WTC11 (cell line): Measurements from ENCODE around the gene TTC39A. TPM values are rescaled to one million over a fixed set of nuclear protein-coding genes. Genes with fewer than 3 reads are reported as not detected.

ENCODE experiments used
- ATAC-seq: fragments of 200-7000 bp; cut with Tn5 transposase; 2 replicates; pipeline ENCODE4 v1.10.0; 2021; ENCODE audit warnings: mild to moderate bottlenecking, moderate library complexity
- CTCF ChIA-PET: fragments of 300-600 bp; sonication (Branson Sonifier 250); formaldehyde crosslinking; loops from one replicate; lab custom pipeline; 2021; ENCODE audit warnings: antibody characterized with exemption; lab: Charles Lee
- POLR2A ChIA-PET: fragments of 350-600 bp; sonication (Branson Sonifier 250); formaldehyde crosslinking; loops from one replicate; lab custom pipeline; 2021; ENCODE audit warnings: antibody characterized with exemption; lab: Charles Lee
- DNase-seq: peaks from one replicate; pipeline ENCODE4 v3.0.0; 2021; ENCODE audit warnings: low spot score
- H3K27ac Mint-ChIP-seq: 2 replicates; pipeline ENCODE4 v1.8.0; 2021; ENCODE audit warnings: mixed read lengths
- H3K27me3 Mint-ChIP-seq: 2 replicates; pipeline ENCODE4 v1.8.0; 2021; ENCODE audit warnings: low read depth, mild to moderate bottlenecking, moderate library complexity, mixed read lengths
- H3K36me3 Mint-ChIP-seq: 2 replicates; pipeline ENCODE4 v1.8.0; 2021; ENCODE audit warnings: mixed read lengths
- H3K4me1 Mint-ChIP-seq: 2 replicates; pipeline ENCODE4 v1.8.0; 2022; ENCODE audit warnings: mixed read lengths
- H3K4me3 Mint-ChIP-seq: 2 replicates; pipeline ENCODE4 v1.8.0; 2021; ENCODE audit warnings: mild to moderate bottlenecking, moderate library complexity, mixed read lengths
- H3K9me3 Mint-ChIP-seq: 2 replicates; pipeline ENCODE4 v1.8.0; 2021; ENCODE audit warnings: mixed read lengths
- CBFB ChIP-seq: sonication (generic); formaldehyde crosslinking; IDR thresholded peaks from 2 replicates; pipeline ENCODE4 v1.8.1; 2022; ENCODE audit warnings: mild to moderate bottlenecking, low read depth, missing genetic modification reagents
- EMX1 ChIP-seq: fragments of 250-450 bp; sonication (Bioruptor Pico); IDR thresholded peaks from 2 replicates; pipeline ENCODE4 v1.8.0; 2021; ENCODE audit warnings: mild to moderate bottlenecking
- FOXK1 ChIP-seq: sonication (generic); formaldehyde crosslinking; IDR thresholded peaks from 2 replicates; pipeline ENCODE4 v1.8.0; 2022; ENCODE audit warnings: mild to moderate bottlenecking, moderate library complexity, missing genetic modification reagents
- GABPB1 ChIP-seq: sonication (generic); formaldehyde crosslinking; IDR thresholded peaks from 2 replicates; pipeline ENCODE4 v1.8.1; 2023; ENCODE audit warnings: mild to moderate bottlenecking, missing genetic modification reagents
- HMGA2 ChIP-seq: fragments of 250-450 bp; sonication (Bioruptor Pico); IDR thresholded peaks from 2 replicates; pipeline ENCODE4 v1.4.0; 2021; ENCODE audit warnings: mild to moderate bottlenecking, moderate library complexity
- JAZF1 ChIP-seq: fragments of 250-450 bp; sonication (Bioruptor Pico); IDR thresholded peaks from 2 replicates; pipeline ENCODE4 v1.9.0; 2021; ENCODE audit warnings: moderate library complexity, mild to moderate bottlenecking, inconsistent platforms
- MXD4 ChIP-seq: fragments of 250-450 bp; sonication (Bioruptor Pico); IDR thresholded peaks from 2 replicates; pipeline ENCODE4 v1.8.0; 2021; ENCODE audit warnings: mild to moderate bottlenecking, moderate library complexity, borderline replicate concordance
- NFATC4 ChIP-seq: fragments of 250-450 bp; sonication (Bioruptor Pico); IDR thresholded peaks from 2 replicates; pipeline ENCODE4 v1.9.0; 2021; ENCODE audit warnings: mild to moderate bottlenecking
- NFYB ChIP-seq: sonication (generic); formaldehyde crosslinking; conservative IDR thresholded peaks from 2 replicates; pipeline ENCODE4 v1.8.0; 2022; ENCODE audit warnings: low read depth, missing genetic modification reagents
- NR2C2 ChIP-seq: sonication (generic); formaldehyde crosslinking; IDR thresholded peaks from 2 replicates; pipeline ENCODE4 v1.8.0; 2022; ENCODE audit warnings: mild to moderate bottlenecking, missing genetic modification reagents
- SMAD4 ChIP-seq: sonication (generic); formaldehyde crosslinking; IDR thresholded peaks from 2 replicates; pipeline ENCODE4 v1.8.0; 2022; ENCODE audit warnings: mild to moderate bottlenecking, missing genetic modification reagents
- TEAD1 ChIP-seq: sonication (generic); formaldehyde crosslinking; IDR thresholded peaks from 2 replicates; pipeline ENCODE4 v1.8.0; 2022; ENCODE audit warnings: mild to moderate bottlenecking, missing genetic modification reagents
- ZBTB21 ChIP-seq: sonication (generic); formaldehyde crosslinking; IDR thresholded peaks from 2 replicates; pipeline ENCODE4 v1.8.1; 2023; ENCODE audit warnings: mild to moderate bottlenecking, missing genetic modification reagents, borderline replicate concordance
- ZNF138 ChIP-seq: sonication (generic); formaldehyde crosslinking; conservative IDR thresholded peaks from 2 replicates; pipeline ENCODE4 v1.8.1; 2022; ENCODE audit warnings: mild to moderate bottlenecking, moderate library complexity, missing genetic modification reagents
- ZNF416 ChIP-seq: fragments of 250-450 bp; sonication (Bioruptor Pico); IDR thresholded peaks from 2 replicates; pipeline ENCODE4 v1.9.0; 2021; ENCODE audit warnings: mild to moderate bottlenecking, inconsistent platforms
- ZNF423 ChIP-seq: fragments of 250-450 bp; sonication (Bioruptor Pico); IDR thresholded peaks from 2 replicates; pipeline ENCODE4 v2.1.2; 2022; ENCODE audit warnings: mild to moderate bottlenecking, moderate library complexity
- ZNF671 ChIP-seq: fragments of 250-450 bp; sonication (Bioruptor Pico); IDR thresholded peaks from 2 replicates; pipeline ENCODE4 v1.8.0; 2021; ENCODE audit warnings: mild to moderate bottlenecking
- total RNA-seq: library from RNA; stranded (reverse); gene quantifications from 3 replicates; pipeline ENCODE4 v1.2.3, GENCODE V29; 2021
- TF ChIP-seq, protein P1 (sequence below): sonication (generic); formaldehyde crosslinking; IDR thresholded peaks from 2 replicates; pipeline ENCODE4 v1.8.1; 2023; ENCODE audit warnings: mild to moderate bottlenecking, moderate library complexity, missing genetic modification reagents
- TF ChIP-seq, protein P2 (sequence below): sonication (generic); formaldehyde crosslinking; IDR thresholded peaks from 2 replicates; pipeline ENCODE4 v1.8.0; 2022; ENCODE audit warnings: mild to moderate bottlenecking, missing genetic modification reagents
- TF ChIP-seq, protein P3 (sequence below): fragments of 250-450 bp; sonication (Bioruptor Pico); IDR thresholded peaks from 2 replicates; pipeline ENCODE4 v1.8.0; 2021; ENCODE audit warnings: mild to moderate bottlenecking
- TF ChIP-seq, protein P4 (sequence below): sonication (generic); formaldehyde crosslinking; IDR thresholded peaks from 2 replicates; pipeline ENCODE4 v1.8.1; 2022; ENCODE audit warnings: mild to moderate bottlenecking, missing genetic modification reagents, moderate library complexity, borderline replicate concordance
- TF ChIP-seq, protein P5 (sequence below): sonication (generic); formaldehyde crosslinking; IDR thresholded peaks from 2 replicates; pipeline ENCODE4 v1.8.0; 2022; ENCODE audit warnings: mild to moderate bottlenecking, missing genetic modification reagents

The TTC39A gene
- total RNA-seq, 1 experiment from 2014 or later: 3.4 TPM

DNA sequence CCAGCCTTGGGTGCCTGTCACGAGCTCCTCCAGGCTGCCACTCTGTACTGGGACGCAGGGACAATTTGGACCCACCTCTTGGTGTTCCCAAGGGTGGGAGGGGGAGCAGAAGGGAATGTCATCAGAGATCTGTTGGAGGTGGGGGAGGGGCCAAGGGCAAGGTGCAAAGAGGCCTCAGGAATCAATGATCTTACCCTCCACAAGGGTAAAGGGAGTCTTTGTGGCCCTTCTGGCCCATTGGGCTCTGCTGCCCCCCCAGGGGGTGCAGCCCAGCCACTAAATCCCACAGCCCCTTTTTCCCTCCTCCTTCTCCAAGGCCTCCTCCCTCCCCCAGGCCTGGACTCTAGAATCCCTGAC is 8.5 kb downstream of the TTC39A start:
- POLR2A ChIA-PET: no interaction called here
- Mint-ChIP-seq H3K27me3 (no peaks in the 10 kb centered on the region; the same call in none of the 2 replicates), H3K27ac (no peak overlapping the region), H3K4me1 (peaks cover 6% of the 10 kb centered on the region; the same call in 1 of the 2 replicates), H3K36me3 (no peaks in the 10 kb centered on the region), H3K9me3 (no peaks in the 10 kb centered on the region), H3K4me3 (no peak overlapping the region)
- ATAC-seq (no peak), DNase-seq (no peak)
- CTCF ChIA-PET: no interaction called here
- TF ChIP-seq MXD4 (no peak), GABPB1 (CRISPR knock-in tag) (no peak), NR2C2 (no peak), TEAD1 (CRISPR knock-in tag) (no peak), FOXK1 (CRISPR knock-in tag) (no peak), JAZF1 (CRISPR knock-in tag) (no peak), ZNF138 (CRISPR knock-in tag) (no peak), CBFB (CRISPR knock-in tag) (no peak), NFYB (CRISPR knock-in tag) (no peak), HMGA2 (no peak), NFATC4 (CRISPR knock-in tag) (no peak), ZNF423 (CRISPR knock-in tag) (no peak)
- TF ChIP-seq, protein P1, sequence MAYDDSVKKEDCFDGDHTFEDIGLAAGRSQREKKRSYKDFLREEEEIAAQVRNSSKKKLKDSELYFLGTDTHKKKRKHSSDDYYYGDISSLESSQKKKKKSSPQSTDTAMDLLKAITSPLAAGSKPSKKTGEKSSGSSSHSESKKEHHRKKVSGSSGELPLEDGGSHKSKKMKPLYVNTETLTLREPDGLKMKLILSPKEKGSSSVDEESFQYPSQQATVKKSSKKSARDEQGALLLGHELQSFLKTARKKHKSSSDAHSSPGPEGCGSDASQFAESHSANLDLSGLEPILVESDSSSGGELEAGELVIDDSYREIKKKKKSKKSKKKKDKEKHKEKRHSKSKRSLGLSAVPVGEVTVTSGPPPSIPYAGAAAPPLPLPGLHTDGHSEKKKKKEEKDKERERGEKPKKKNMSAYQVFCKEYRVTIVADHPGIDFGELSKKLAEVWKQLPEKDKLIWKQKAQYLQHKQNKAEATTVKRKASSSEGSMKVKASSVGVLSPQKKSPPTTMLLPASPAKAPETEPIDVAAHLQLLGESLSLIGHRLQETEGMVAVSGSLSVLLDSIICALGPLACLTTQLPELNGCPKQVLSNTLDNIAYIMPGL (CRISPR knock-in tag): no peak
- TF ChIP-seq, protein P2, sequence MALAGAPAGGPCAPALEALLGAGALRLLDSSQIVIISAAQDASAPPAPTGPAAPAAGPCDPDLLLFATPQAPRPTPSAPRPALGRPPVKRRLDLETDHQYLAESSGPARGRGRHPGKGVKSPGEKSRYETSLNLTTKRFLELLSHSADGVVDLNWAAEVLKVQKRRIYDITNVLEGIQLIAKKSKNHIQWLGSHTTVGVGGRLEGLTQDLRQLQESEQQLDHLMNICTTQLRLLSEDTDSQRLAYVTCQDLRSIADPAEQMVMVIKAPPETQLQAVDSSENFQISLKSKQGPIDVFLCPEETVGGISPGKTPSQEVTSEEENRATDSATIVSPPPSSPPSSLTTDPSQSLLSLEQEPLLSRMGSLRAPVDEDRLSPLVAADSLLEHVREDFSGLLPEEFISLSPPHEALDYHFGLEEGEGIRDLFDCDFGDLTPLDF (CRISPR knock-in tag): no peak
- TF ChIP-seq, protein P3, sequence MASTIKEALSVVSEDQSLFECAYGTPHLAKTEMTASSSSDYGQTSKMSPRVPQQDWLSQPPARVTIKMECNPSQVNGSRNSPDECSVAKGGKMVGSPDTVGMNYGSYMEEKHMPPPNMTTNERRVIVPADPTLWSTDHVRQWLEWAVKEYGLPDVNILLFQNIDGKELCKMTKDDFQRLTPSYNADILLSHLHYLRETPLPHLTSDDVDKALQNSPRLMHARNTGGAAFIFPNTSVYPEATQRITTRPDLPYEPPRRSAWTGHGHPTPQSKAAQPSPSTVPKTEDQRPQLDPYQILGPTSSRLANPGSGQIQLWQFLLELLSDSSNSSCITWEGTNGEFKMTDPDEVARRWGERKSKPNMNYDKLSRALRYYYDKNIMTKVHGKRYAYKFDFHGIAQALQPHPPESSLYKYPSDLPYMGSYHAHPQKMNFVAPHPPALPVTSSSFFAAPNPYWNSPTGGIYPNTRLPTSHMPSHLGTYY: no peak
- TF ChIP-seq, protein P4, sequence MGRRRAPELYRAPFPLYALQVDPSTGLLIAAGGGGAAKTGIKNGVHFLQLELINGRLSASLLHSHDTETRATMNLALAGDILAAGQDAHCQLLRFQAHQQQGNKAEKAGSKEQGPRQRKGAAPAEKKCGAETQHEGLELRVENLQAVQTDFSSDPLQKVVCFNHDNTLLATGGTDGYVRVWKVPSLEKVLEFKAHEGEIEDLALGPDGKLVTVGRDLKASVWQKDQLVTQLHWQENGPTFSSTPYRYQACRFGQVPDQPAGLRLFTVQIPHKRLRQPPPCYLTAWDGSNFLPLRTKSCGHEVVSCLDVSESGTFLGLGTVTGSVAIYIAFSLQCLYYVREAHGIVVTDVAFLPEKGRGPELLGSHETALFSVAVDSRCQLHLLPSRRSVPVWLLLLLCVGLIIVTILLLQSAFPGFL (CRISPR knock-in tag): no peak

DNA sequence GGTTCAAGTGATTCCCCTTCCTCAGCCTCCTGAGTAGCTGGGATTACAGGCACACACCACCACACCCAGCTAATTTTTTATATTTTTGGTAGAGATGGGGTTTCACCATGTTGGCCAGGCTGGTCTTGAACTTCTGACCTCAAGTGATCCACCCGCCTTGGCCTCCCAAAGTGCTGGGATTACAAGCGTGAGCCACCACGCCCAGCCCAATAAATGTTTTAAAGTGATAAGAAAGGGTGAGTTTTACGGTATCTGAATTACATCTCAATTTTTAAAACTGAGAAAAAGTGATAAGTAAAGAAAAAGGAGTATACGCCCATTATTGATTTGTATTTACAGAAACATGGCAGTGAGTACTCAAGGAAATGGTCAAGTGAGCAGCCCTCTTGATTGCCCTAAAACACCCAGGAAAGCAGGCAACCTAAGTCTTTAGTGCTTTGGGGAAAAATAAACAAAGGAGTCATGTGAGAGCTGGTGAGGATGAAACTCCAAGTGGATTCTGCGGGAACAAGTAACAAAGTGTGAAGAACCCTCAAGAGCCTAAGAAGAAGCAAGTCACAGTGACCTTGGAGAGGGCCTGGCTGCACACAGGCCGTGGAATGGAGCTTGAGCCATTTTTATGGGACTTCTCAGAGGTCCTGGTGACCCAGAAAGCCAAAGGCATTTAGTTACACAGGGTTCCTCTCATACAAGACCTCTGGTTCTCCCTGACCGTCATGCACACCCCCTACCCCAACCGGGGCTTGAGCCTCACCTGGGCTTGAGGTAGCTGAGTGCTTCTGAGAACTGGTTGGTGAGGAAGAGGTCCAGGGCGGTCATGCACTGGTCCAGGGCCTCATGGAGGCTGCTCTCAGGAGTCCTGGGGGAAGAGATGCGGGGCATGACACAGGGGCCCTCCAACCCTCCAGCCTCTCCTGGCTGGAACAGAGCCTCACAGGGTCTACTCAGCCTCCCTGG is 9.1 kb downstream of the TTC39A start:
- H3K9me3 Mint-ChIP-seq: no peaks in the 10 kb centered on the region
- ChIA-PET CTCF (no interaction called here), POLR2A (no interaction called here)
- H3K27ac Mint-ChIP-seq: no peak overlapping the region
- ATAC-seq (no peak), DNase-seq (no peak)
- H3K36me3 Mint-ChIP-seq: no peaks in the 10 kb centered on the region
- H3K4me1 Mint-ChIP-seq: peaks cover 9% of the 10 kb centered on the region
- no peaks in the 10 kb centered on the region; the same call in none of the 2 replicates for H3K27me3 Mint-ChIP-seq
- H3K4me3 Mint-ChIP-seq: no peak overlapping the region
- TF ChIP-seq TEAD1 (CRISPR knock-in tag): no peak
- TF ChIP-seq, protein P4 (CRISPR knock-in tag): no peak
- TF ChIP-seq, protein P5, sequence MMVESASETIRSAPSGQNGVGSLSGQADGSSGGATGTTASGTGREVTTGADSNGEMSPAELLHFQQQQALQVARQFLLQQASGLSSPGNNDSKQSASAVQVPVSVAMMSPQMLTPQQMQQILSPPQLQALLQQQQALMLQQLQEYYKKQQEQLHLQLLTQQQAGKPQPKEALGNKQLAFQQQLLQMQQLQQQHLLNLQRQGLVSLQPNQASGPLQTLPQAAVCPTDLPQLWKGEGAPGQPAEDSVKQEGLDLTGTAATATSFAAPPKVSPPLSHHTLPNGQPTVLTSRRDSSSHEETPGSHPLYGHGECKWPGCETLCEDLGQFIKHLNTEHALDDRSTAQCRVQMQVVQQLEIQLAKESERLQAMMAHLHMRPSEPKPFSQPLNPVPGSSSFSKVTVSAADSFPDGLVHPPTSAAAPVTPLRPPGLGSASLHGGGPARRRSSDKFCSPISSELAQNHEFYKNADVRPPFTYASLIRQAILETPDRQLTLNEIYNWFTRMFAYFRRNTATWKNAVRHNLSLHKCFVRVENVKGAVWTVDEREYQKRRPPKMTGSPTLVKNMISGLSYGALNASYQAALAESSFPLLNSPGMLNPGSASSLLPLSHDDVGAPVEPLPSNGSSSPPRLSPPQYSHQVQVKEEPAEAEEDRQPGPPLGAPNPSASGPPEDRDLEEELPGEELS (CRISPR knock-in tag): no peak
- TF ChIP-seq ZBTB21: no peak
- no peak for TF ChIP-seq EMX1 (CRISPR knock-in tag)
- no peak for TF ChIP-seq ZNF416 (CRISPR knock-in tag)
- no peak for TF ChIP-seq ZNF671
- no peak for TF ChIP-seq SMAD4 (CRISPR knock-in tag)
